GM12878 (cell line): Measurements from ENCODE around the gene DTX2.
"Not testable (repeated sequence)": the region's sequence is repeated elsewhere in the genome, so short reads cannot be mapped to it uniquely, and the experiment has no call there.

Experiments used
- MYC ChIP-seq: IDR thresholded peaks from 2 replicates; pipeline ENCODE4 v1.6.1; 2011; ENCODE audit warnings: mild to moderate bottlenecking, low read length, moderate library complexity, inconsistent platforms; ENCODE audit not compliant: insufficient read depth, insufficient replicate concordance, insufficient read length, severe bottlenecking
- TF ChIP-seq, protein P1 (sequence below), 3 experiments: IDR thresholded peaks in 2 of 3; conservative IDR thresholded peaks in 1 of 3; 2 replicates each; pipeline ENCODE4 v1.5.1; 2011; ENCODE audit warnings: low read depth in 3 of 3, low read length in 3 of 3, mild to moderate bottlenecking in 3 of 3, control low read depth in 2 of 3, moderate library complexity in 2 of 3, inconsistent platforms in 1 of 3, mixed read lengths in 1 of 3; ENCODE audit not compliant: control insufficient read depth in 2 of 3, insufficient read depth in 1 of 3; ENCODE audit errors: extremely low read depth in 1 of 3
- TF ChIP-seq, protein P2 (sequence below): fragments of 450-650 bp; formaldehyde crosslinking; IDR thresholded peaks from 2 replicates; pipeline ENCODE4 v1.4.0; 2020; ENCODE audit warnings: mild to moderate bottlenecking, moderate library complexity

DNA sequence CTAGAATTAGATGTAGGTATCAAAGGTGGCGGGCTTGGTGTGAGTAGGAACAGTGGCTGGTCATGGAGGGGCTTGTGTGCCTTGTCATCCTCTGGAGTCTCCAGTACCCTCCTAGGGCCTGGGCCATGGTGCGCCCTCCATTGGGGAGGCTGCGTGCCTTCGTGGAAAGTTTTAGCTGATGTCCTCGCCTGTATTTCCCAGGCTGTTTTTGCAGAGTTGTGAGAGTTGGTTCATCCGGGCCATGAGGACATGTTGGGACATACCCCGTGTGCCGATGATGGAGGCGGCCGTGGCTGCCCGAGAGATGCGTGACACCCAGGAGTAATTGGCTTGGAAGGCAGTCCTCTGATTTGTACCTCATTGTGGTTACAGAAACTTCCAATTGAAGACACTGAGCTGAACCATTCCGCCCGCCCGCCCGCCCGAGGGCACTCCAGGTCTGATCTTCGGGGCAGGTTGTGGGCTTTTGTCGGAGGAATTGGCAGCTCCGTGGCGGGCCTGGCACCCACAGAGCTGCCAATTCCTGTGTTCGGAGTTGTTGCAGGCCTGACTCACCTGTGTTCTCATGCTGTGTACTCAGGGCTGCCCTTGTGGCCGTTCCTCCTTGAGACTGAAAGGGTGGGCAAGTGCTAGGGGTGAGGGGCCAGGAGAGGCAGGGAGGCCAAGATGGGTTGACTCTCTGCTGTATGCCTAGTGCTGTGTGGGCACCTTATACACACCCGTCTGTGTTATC lies 15.4 kb downstream of the DTX2 start:
- not testable (repeated sequence) for TF ChIP-seq MYC
- TF ChIP-seq, protein P1, sequence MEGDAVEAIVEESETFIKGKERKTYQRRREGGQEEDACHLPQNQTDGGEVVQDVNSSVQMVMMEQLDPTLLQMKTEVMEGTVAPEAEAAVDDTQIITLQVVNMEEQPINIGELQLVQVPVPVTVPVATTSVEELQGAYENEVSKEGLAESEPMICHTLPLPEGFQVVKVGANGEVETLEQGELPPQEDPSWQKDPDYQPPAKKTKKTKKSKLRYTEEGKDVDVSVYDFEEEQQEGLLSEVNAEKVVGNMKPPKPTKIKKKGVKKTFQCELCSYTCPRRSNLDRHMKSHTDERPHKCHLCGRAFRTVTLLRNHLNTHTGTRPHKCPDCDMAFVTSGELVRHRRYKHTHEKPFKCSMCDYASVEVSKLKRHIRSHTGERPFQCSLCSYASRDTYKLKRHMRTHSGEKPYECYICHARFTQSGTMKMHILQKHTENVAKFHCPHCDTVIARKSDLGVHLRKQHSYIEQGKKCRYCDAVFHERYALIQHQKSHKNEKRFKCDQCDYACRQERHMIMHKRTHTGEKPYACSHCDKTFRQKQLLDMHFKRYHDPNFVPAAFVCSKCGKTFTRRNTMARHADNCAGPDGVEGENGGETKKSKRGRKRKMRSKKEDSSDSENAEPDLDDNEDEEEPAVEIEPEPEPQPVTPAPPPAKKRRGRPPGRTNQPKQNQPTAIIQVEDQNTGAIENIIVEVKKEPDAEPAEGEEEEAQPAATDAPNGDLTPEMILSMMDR (IDR thresholded peaks at IDR 0.05 in 2 of 3, conservative IDR thresholded peaks at IDR 0.05 in 1 of 3; ENCODE audit: control insufficient read depth in 2 of 3, extremely low read depth in 1 of 3, insufficient read depth in 1 of 3, low read depth in 3 of 3, low read length in 3 of 3) = not testable (repeated sequence)
- TF ChIP-seq, protein P2, sequence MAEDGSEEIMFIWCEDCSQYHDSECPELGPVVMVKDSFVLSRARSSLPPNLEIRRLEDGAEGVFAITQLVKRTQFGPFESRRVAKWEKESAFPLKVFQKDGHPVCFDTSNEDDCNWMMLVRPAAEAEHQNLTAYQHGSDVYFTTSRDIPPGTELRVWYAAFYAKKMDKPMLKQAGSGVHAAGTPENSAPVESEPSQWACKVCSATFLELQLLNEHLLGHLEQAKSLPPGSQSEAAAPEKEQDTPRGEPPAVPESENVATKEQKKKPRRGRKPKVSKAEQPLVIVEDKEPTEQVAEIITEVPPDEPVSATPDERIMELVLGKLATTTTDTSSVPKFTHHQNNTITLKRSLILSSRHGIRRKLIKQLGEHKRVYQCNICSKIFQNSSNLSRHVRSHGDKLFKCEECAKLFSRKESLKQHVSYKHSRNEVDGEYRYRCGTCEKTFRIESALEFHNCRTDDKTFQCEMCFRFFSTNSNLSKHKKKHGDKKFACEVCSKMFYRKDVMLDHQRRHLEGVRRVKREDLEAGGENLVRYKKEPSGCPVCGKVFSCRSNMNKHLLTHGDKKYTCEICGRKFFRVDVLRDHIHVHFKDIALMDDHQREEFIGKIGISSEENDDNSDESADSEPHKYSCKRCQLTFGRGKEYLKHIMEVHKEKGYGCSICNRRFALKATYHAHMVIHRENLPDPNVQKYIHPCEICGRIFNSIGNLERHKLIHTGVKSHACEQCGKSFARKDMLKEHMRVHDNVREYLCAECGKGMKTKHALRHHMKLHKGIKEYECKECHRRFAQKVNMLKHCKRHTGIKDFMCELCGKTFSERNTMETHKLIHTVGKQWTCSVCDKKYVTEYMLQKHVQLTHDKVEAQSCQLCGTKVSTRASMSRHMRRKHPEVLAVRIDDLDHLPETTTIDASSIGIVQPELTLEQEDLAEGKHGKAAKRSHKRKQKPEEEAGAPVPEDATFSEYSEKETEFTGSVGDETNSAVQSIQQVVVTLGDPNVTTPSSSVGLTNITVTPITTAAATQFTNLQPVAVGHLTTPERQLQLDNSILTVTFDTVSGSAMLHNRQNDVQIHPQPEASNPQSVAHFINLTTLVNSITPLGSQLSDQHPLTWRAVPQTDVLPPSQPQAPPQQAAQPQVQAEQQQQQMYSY (CRISPR knock-in tag) = not testable (repeated sequence)
